Measurements from ENCODE around the gene ZNF19. TPM values are rescaled to one million over a fixed set of nuclear protein-coding genes. Genes with fewer than 3 reads are reported as not detected.

Gene ZNF19
- not detected for total RNA-seq

DNA sequence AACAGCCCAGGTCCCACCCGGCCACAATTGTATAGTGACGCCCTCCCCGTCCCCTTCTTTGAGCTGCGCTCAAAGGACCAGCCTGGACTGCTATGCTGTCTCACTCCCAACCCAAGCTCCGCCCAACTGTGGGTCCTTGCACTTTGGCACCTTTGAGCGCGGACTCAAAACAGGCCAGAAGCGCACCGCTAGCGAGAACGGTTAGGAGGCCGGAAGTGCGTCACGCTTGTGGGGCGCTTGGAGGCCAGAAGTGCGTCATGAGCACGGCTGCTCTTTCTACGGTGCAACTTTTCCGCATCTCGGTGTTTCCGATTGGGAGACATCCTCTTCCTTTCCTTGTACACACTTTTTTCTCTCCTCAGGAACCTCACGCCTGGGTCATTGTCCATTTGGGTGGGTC, at the start of gene ZNF19:
Gene ZNF19, minus strand, starts transcription at position 203 of the 400 bp plus-strand sequence. CDS start 7,210 bp downstream, outside the sequence.
- no peak for DNase-seq (ENCODE audit: low spot score in 2 of 2)
- intact Hi-C loops (cut with DNase I), result no loop called here
- Histone ChIP-seq H3K36me3 (no peaks in the 10 kb centered on the region), H3K27me3 (no peaks in the 10 kb centered on the region), H3K9me3 (no peaks in the 10 kb centered on the region), H3K4me1 (peaks cover 0 to 3% of the 10 kb centered on the region in 2 donors), H3K4me3 (no peak within 1 kb of the TSS), H3K27ac (no peak within 1 kb of the TSS)
- TF ChIP-seq, protein P1, sequence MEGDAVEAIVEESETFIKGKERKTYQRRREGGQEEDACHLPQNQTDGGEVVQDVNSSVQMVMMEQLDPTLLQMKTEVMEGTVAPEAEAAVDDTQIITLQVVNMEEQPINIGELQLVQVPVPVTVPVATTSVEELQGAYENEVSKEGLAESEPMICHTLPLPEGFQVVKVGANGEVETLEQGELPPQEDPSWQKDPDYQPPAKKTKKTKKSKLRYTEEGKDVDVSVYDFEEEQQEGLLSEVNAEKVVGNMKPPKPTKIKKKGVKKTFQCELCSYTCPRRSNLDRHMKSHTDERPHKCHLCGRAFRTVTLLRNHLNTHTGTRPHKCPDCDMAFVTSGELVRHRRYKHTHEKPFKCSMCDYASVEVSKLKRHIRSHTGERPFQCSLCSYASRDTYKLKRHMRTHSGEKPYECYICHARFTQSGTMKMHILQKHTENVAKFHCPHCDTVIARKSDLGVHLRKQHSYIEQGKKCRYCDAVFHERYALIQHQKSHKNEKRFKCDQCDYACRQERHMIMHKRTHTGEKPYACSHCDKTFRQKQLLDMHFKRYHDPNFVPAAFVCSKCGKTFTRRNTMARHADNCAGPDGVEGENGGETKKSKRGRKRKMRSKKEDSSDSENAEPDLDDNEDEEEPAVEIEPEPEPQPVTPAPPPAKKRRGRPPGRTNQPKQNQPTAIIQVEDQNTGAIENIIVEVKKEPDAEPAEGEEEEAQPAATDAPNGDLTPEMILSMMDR (IDR thresholded peaks at IDR 0.05), result no peak

DNA sequence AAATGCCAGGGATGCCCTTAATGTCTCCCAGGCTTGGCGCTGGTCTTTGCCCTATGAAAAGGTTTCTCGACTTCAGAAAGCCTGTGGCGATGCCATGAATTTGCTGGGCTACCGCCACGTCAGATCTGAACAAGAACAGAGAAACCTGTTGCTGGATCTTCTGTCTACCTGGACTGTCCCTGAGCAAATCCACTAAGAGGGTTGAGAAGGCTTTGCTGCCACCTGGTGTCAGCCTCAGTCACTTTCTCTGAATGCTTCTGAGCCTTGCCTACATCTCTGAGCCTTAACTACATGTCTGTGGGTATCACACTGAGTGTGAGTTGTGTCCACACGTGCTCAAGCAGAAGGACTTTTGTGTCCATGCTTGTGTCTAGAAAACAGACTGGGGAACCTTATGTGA, 48.5 kb upstream of the ZNF19 start:
- Histone ChIP-seq H3K4me1 (no peaks in the 10 kb centered on the region), H3K27me3 (no peaks in the 10 kb centered on the region), H3K36me3 (no peaks in the 10 kb centered on the region), H3K4me3 (no peak overlapping the region), H3K9me3 (no peaks in the 10 kb centered on the region), H3K27ac (no peak overlapping the region)
- TF ChIP-seq, protein P1 (IDR thresholded peaks at IDR 0.05), result peak in 1 of 3 experiments; percentile 14
- no peak for DNase-seq (ENCODE audit: low spot score in 2 of 2)
- intact Hi-C loops (cut with DNase I), result no loop called here

DNA sequence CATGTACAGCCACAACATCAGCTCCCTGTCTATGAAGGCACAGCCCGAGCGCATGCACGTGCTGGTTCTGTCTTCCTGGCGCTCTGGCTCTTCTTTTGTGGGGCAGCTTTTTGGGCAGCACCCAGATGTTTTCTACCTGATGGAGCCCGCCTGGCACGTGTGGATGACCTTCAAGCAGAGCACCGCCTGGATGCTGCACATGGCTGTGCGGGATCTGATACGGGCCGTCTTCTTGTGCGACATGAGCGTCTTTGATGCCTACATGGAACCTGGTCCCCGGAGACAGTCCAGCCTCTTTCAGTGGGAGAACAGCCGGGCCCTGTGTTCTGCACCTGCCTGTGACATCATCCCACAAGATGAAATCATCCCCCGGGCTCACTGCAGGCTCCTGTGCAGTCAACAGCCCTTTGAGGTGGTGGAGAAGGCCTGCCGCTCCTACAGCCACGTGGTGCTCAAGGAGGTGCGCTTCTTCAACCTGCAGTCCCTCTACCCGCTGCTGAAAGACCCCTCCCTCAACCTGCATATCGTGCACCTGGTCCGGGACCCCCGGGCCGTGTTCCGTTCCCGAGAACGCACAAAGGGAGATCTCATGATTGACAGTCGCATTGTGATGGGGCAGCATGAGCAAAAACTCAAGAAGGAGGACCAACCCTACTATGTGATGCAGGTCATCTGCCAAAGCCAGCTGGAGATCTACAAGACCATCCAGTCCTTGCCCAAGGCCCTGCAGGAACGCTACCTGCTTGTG, 47.8 kb upstream of the ZNF19 start:
- Histone ChIP-seq H3K4me3 (no peak overlapping the region), H3K9me3 (no peaks in the 10 kb centered on the region), H3K36me3 (no peaks in the 10 kb centered on the region), H3K27ac (no peak overlapping the region), H3K4me1 (no peaks in the 10 kb centered on the region), H3K27me3 (no peaks in the 10 kb centered on the region)
- intact Hi-C loops (cut with DNase I), result no loop called here
- TF ChIP-seq, protein P1 (IDR thresholded peaks at IDR 0.05), result no peak
- DNase-seq (ENCODE audit: low spot score in 2 of 2), result no peak

DNA sequence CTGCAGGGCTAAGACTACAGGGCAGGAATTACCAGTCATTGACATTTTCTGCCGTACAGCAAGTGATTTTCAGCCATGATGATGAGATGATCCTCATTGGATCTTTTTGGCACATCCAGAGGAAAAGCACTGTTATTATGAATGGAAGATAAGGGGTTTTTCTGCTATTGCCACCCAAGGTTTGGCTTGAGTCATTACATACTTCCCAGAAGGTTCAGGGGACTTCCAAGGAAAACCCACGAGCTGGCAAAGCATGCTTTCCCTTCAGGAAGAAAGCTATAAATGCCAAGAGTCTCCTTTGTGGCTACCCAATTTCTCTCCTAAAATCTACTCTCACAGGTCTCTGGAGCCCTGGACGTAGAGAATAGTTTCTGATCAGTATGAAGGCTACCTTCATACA, 43.2 kb upstream of the ZNF19 start:
- Histone ChIP-seq H3K36me3 (no peaks in the 10 kb centered on the region), H3K4me3 (no peak overlapping the region), H3K27ac (no peak overlapping the region), H3K4me1 (no peaks in the 10 kb centered on the region), H3K27me3 (no peaks in the 10 kb centered on the region), H3K9me3 (no peaks in the 10 kb centered on the region)
- no peak for DNase-seq (ENCODE audit: low spot score in 2 of 2)
- TF ChIP-seq, protein P1 (IDR thresholded peaks at IDR 0.05), result no peak
- intact Hi-C loops (cut with DNase I), result no loop called here

DNA sequence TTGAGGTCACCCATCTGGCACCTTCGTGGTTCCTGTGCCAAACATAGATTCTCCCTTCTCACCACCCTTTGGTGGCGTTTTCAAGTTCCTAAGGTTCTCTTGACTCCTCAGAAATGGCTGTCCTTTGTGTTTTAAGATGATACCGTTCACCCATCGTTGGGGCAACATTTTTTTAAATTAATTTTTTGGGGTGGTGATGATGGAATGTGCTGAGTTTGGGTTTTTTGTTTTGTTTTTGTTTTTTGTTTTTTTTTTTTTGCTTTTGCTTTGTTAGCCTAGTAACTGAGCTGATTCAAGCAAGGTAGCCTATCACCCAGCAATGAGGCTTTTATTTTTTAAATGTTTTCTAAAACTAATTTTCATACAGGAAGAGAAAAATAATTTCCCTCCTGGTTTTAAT, 39.7 kb upstream of the ZNF19 start:
- Histone ChIP-seq H3K27me3 (no peaks in the 10 kb centered on the region), H3K4me3 (no peak overlapping the region), H3K9me3 (no peaks in the 10 kb centered on the region), H3K27ac (no peak overlapping the region), H3K4me1 (no peaks in the 10 kb centered on the region), H3K36me3 (no peaks in the 10 kb centered on the region)
- TF ChIP-seq, protein P1 (IDR thresholded peaks at IDR 0.05), result no peak
- intact Hi-C loops (cut with DNase I), result no loop called here
- DNase-seq (ENCODE audit: low spot score in 2 of 2), result no peak
